AG09309 (cell line): Measurements from ENCODE around the gene STAB1.

Source experiments
- DNase-seq: peaks from one replicate; pipeline ENCODE4 v3.0.0-alpha.2; 2010; ENCODE audit warnings: low read depth
- H3K4me3 ChIP-seq: 2 replicates; pipeline ENCODE4 v1.5.1; 2011; ENCODE audit warnings: mild to moderate bottlenecking, low read depth, low read length, moderate library complexity; ENCODE audit not compliant: control insufficient read depth
- CTCF ChIP-seq: IDR thresholded peaks from 2 replicates; pipeline ENCODE4 v1.5.1; 2011; ENCODE audit warnings: mild to moderate bottlenecking, low read depth, low read length, inconsistent platforms; ENCODE audit not compliant: insufficient read depth, control insufficient read depth; ENCODE audit errors: missing control alignments

Gene STAB1

GRCh38 chr3:52533623-52534280 is 38.6 kb downstream of the STAB1 start, which contains the start of gene NT5DC2:
TSS of gene NT5DC2 (minus strand) at chr3:52533857. CDS start at chr3:52533737, 120 bp downstream.
- no peak for DNase-seq
- no peak for TF ChIP-seq CTCF
- H3K4me3 ChIP-seq = peak within 1 kb of the TSS; percentile 82

DNA sequence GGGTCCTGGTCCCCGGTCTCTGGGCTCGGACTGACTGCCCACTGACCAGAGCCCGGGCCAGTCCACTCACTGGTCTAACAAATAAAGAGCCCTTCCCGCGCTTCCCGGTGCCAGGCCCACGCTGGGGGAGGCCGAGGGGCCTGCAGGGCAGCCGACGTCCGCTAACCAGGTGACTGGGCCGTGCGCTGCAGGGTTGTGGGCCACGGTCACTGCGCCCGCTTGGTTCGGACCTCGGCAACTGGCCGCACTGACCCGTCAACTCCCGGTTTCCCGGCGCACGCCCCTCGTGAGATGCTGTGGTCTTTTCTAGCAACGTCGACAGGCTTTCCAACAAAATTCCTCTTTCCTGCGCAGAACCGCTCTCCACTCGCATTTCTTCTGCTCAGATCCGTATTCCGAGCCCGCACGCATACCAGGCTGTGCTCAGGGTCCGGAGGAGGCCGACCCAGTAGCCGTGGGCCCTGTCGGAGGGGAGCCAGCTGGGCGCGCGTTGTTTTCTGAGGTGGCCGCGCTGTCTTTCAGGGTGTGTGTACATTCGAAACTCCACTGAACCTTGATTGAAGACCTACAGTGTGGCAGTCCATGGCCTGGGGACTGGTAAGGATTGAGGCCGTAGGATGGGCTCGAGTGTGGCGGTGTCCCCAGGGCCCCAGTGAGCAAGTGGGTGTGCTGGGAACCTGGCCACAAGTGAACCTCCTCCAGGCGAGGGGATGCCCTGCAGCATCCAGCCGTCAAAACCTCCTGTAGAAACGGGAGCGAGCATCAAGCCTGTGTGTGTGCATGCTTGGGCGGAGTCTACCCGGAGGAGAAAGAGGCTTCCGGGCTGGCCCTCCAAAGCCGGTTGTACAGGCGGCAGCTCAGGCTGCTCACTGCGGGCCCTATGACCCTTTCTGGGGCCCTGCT is 39.4 kb downstream of the STAB1 start:
- H3K4me3 ChIP-seq = peak overlapping the region; percentile 67
- TF ChIP-seq CTCF = peak; percentile 4
- no peak for DNase-seq

DNA sequence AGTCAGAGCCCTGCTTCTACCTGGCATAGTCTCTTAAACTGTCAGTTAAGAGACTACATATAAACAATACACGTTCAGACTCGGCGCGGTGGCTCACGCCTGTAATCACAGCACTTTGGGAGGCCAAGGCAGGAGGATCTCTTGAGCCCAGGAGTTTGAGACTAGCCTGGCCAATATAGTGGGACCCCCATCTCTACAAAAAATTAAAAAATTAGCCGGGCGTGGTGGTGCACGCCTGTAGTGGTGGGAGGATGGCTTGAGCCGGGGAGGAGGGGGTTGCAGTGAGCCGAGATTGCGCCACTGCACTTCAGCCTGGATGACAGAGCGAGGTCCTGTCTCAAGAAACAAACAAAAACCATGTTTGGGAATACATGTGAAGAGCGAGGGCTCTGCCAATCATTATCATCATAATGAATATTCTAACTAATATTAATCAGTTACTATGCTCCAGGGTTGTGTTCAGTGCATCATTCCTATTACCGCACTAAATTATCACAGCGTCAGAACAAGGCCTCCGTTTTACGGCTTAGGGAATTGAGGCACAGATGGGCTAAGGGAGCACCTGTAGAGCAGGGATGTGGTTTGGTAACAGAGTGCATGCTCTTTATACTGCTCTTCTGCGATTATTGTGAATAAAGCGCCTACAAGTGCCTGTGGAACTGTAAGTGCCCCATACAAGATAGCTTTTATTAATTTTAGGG is 40.4 kb downstream of the STAB1 start:
- TF ChIP-seq CTCF = no peak
- DNase-seq = no peak

DNA sequence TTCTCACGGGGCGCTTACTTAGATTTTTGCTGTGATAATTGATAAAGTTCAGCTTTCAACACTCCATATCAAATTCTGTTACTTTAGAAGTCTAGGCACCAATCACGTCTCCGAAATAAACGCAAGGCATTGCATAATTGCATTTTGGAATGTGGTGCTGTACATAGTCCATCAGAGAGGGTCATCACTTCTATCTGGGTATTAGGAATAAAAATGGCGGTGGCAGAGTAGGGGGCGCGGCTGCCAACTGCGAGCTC is 40.9 kb downstream of the STAB1 start:
- no peak for DNase-seq
- H3K4me3 ChIP-seq = no peak overlapping the region; the same call in 1 of the 2 replicates
- TF ChIP-seq CTCF = no peak

More for the DNA sequence above, 40.4 kb downstream of the STAB1 start:
- no peak overlapping the region for H3K4me3 ChIP-seq

DNA sequence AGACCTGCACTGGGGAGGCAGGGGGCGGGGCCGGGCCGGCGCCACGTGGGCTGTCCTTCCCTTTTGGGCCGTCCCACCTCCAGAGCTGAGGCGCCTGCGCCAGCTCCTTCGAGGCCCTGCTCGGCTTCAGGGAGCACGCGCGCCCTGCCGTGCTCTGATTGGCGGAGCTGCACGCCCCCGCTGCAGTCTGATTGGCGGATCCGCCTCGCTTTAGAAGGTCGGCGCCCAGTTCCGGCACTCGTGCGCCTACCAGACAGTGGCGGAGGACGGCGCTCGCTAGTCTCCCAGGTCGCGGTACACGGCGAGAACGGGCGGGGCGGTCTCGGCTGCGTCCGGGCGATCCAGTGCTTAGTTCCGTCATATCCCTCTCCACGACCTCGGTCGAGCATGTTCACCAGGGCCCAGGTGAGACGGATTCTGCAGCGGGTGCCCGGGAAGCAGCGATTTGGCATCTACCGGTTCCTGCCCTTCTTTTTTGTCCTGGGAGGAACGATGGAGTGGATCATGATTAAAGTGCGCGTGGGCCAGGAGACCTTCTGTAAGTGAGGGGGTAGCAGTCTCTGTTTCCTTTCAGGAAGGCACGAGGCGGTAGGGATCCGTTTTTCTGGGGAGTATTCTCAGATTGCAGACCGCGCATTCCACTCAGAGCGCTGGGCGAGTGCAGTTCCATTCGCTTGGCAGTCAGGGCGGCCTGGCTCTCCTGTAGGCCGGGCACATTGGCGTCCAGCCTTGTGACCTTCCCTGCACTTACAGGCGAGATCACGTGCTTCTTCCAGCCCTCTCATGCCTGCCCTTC is 41.4 kb downstream of the STAB1 start, which contains the start of gene UQCC5:
TSS of gene UQCC5 (plus strand) at position 237 of the 796 bp plus-strand sequence. CDS start at position 388, 151 bp downstream.
- DNase-seq = peak; percentile 90
- peak; percentile 3 for TF ChIP-seq CTCF
- peak within 1 kb of the TSS; percentile 70 for H3K4me3 ChIP-seq

GRCh38 chr3:52537165-52537620 is 42.1 kb downstream of the STAB1 start:
- peak overlapping the region; percentile 70 for H3K4me3 ChIP-seq
- DNase-seq = no peak
- TF ChIP-seq CTCF = no peak
